PC-3 (cell line): ENCODE results near the gene PRDM10.

ENCODE experiments used
- EZH2 ChIP-seq: fragments of 300-600 bp; sonication (generic); IDR thresholded peaks from one replicate; pipeline ENCODE4 v1.6.1; 2017; ENCODE audit warnings: antibody characterized with exemption, mild to moderate bottlenecking, low read length; ENCODE audit not compliant: unreplicated experiment
- TF ChIP-seq, protein P1 (sequence below): fragments of 300-600 bp; sonication (generic); conservative IDR thresholded peaks from 2 replicates; pipeline ENCODE4 v1.5.1; 2017; ENCODE audit warnings: antibody characterized with exemption, low read depth, mild to moderate bottlenecking, low read length

DNA sequence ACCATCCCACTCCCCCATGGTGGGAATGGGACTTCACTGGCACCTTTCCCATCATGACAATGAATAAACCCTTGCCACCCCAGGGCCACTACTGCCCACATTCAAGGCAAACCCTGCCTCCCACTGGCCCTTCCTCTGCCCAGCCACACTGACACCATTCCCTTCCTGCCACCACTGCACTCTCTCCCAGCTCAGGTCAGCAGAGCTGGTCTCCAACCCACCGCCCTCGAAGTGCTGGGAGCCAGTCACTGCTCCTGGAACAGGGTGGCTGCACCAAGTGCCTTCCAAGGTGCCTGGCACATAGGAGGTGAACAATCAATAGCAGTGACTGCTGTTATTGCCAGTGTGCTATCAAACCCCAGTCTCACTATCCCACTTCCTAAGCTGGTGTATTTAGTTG is 27.1 kb downstream of the PRDM10 start:
- TF ChIP-seq, protein P1, sequence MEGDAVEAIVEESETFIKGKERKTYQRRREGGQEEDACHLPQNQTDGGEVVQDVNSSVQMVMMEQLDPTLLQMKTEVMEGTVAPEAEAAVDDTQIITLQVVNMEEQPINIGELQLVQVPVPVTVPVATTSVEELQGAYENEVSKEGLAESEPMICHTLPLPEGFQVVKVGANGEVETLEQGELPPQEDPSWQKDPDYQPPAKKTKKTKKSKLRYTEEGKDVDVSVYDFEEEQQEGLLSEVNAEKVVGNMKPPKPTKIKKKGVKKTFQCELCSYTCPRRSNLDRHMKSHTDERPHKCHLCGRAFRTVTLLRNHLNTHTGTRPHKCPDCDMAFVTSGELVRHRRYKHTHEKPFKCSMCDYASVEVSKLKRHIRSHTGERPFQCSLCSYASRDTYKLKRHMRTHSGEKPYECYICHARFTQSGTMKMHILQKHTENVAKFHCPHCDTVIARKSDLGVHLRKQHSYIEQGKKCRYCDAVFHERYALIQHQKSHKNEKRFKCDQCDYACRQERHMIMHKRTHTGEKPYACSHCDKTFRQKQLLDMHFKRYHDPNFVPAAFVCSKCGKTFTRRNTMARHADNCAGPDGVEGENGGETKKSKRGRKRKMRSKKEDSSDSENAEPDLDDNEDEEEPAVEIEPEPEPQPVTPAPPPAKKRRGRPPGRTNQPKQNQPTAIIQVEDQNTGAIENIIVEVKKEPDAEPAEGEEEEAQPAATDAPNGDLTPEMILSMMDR, result no peak
- TF ChIP-seq EZH2, result no peak
